Omental fat pad (tissue), 4 donors: Measurements from ENCODE around the gene ANXA6. TPM values are rescaled to one million over a fixed set of nuclear protein-coding genes. Genes with fewer than 3 reads are reported as not detected.
A peak's percentile ranks its signal among the peaks of the same experiment; 100 is the strongest.

Experiments
- ATAC-seq: fragments of 150-250 bp; one replicate; pipeline ENCODE4 v1.9.1; 2016; ENCODE audit warnings: mild to moderate bottlenecking, moderate library complexity; ENCODE audit not compliant: low FRiP score
- DNase-seq: peaks from one replicate; pipeline ENCODE4 v3.0.0-alpha.2; 2019; ENCODE audit warnings: low spot score
- total RNA-seq, 4 donors: library from RNA; depleted of rRNA; stranded (reverse); fragments of >200 nt; gene quantifications; one replicate each; pipeline ENCODE4 v1.1.0, GENCODE V29; 2016
- TF ChIP-seq, protein P1 (sequence below), 3 donors: fragments of 450-650 bp; IDR thresholded peaks; one replicate each; pipeline ENCODE4 v1.5.1; 2016 to 2017; ENCODE audit warnings: antibody characterized with exemption in 3 of 3, mild to moderate bottlenecking in 3 of 3, moderate library complexity in 2 of 3

The ANXA6 gene
- total RNA-seq, 4 donors from 2014 or later: 216 to 505 (median 379) TPM

DNA sequence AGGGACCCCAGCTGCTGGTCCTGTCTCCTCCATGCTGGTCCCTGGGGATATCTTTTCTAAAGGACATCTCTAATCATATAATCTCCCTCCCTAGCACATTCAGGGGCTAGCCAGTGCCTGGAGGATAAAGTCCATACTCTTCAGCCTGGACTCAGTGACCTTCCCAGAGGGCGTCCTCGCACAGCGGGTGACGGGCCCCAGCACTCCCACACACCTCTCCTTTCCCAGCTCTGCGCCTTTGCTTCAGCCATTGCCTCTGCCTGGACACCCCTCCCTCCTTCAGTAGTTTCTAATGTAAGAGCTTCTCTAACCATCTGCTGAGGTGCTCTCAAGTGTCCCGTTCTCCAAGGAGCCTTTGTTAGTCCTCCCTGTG is 61.6 kb downstream of the ANXA6 start:
- no peak for ATAC-seq
- TF ChIP-seq, protein P1, sequence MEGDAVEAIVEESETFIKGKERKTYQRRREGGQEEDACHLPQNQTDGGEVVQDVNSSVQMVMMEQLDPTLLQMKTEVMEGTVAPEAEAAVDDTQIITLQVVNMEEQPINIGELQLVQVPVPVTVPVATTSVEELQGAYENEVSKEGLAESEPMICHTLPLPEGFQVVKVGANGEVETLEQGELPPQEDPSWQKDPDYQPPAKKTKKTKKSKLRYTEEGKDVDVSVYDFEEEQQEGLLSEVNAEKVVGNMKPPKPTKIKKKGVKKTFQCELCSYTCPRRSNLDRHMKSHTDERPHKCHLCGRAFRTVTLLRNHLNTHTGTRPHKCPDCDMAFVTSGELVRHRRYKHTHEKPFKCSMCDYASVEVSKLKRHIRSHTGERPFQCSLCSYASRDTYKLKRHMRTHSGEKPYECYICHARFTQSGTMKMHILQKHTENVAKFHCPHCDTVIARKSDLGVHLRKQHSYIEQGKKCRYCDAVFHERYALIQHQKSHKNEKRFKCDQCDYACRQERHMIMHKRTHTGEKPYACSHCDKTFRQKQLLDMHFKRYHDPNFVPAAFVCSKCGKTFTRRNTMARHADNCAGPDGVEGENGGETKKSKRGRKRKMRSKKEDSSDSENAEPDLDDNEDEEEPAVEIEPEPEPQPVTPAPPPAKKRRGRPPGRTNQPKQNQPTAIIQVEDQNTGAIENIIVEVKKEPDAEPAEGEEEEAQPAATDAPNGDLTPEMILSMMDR (IDR thresholded peaks at IDR 0.05): no peak

DNA sequence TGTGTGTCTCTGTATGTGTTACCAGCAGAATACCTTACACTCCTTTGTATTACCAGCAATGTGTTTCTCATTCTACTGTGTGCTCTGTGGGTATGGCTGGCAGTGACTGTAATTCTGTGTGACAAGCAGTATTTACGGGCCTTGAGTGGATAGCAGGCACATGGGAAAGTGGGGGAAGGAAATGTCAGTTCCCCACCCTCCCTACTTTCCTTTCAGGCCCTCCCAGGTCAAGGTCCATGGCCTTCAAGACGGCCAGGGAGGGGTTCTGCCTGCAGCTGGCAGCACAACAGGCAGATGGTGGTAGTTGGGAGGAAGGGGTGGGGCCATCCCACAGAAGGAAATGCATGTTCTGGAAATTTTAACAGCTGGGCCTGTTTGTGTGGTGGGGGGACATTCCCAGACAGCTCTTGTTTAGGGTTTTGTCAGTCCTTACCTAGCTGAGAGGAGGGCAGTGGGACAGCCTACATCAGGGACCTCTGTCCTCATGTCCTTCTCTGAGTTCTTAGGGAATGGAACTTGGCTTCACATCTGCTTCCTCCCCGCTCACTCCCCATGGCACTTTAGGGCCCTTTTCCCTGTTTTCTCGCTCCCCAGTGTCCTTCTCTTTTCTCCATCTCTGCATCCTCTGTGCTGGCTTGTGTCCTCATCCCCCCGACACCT is 62.1 kb downstream of the ANXA6 start:
- TF ChIP-seq, protein P1 (IDR thresholded peaks at IDR 0.05): no peak
- ATAC-seq: no peak
- no peak for DNase-seq

More for the DNA sequence above, 61.6 kb downstream of the ANXA6 start:
- DNase-seq: no peak

DNA sequence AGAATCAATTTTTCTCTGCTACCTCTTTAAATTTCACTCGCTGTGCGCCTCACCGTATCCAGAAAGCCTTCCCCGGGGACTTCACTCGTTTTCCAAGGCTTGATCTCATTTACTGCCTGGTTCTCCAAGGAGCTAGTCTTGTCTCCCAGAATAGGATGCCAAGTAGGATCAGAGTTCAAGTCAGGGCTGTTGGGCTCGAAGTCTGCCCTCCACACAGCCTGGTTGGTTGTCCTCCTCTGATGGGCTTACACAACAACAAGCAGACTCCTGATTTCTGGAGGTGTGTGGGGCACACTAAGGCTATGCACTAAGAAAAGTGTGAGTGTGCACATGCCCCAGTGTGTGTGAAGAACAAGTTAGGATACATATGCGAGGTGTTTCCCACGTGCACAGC is 62.7 kb downstream of the ANXA6 start:
- DNase-seq (no peak), ATAC-seq (no peak)
- TF ChIP-seq, protein P1 (IDR thresholded peaks at IDR 0.05): no peak

DNA sequence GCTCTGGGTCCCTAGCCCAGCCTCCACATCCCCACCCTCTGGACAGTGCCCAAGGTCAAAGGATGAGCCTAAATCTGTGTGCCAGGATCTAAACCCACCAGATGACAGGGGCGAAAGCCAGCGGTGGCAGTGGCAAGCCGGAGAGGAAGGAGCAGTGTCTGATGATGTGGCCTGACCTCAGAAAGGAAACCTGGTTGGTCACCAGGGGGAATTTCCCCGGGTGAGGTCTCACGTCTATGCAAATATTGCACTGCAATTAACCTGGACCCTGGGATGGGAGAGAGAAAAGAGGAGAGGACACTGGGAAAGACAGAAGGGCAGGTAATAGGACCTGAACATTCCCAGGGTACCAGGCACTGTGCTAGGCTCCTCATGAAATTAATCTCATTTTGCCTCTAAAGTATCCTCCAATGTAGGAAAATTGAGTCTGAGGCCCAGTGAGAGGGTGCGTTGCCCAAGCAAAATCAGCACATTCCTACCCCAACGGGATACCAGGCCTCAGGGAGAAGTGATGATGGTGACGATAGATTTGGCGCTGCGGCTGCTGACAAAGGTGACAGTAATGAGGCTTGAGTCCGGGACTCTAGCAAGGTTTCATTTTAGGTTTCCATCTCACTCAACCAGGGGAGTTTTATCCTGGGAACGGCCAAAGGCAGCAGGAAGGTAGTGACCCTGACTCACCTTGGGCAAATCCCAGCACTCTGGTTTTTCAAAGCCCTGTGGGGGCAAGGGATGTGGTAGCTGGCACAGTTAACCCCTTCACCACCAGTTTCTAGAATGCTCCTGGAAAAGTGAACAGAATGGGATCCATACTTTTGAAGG is 63.3 kb downstream of the ANXA6 start:
- DNase-seq: no peak

DNA sequence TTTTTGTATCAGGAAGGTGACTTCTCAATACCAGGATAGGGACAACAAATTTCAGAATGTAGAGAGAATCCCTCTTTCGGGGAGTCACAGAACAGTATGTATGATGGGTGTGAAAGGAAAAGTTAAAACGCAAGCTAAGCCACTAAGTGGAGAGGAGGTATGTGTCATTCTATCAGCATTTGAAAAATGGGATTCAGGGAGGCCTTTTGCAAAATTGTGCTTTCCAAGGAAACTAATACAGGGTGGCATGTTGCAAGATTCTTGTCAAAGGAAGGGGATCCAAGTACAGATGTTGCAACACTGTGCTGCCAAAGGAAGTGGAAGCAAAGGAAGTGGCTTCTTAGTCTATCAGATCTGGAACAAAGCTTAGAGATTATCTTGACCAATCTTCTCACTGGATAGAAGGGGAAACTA is 64.1 kb downstream of the ANXA6 start:
- TF ChIP-seq, protein P1 (IDR thresholded peaks at IDR 0.05): no peak
- peak; percentile 83 for ATAC-seq
- no peak for DNase-seq

More for the DNA sequence above, 63.3 kb downstream of the ANXA6 start:
- no peak for ATAC-seq
- TF ChIP-seq, protein P1 (IDR thresholded peaks at IDR 0.05): no peak

DNA sequence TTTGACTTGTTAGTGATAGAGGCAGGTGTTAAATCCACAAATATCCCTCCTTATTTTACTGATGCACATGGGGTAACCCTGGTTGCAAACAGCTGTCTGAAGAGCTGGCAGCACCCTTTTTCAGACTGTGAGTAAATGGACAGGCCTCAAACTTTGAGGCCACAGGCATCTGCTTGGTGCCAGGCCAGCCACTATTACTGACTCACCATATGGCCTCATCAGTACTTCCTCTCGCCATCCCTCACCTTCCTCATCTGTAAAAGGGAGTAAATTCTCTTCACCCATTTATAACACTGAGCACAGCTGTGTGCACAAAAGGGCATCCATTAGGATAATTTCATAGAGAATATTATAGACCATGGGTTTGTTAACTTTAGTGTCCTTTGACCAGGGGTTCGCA is 64.8 kb downstream of the ANXA6 start:
- no peak for DNase-seq

More for the DNA sequence above, 64.8 kb downstream of the ANXA6 start:
- peak; percentile 49 for ATAC-seq
- TF ChIP-seq, protein P1 (IDR thresholded peaks at IDR 0.05): no peak
